Posterior cingulate gyrus (tissue), 11 donors: ENCODE results near the gene PSAPL1.

Source experiments
- DNase-seq, 10 donors: peaks; one replicate each; pipeline versions ENCODE4 v3.0.0 to v3.0.0-alpha.2; 2020 to 2021; ENCODE audit warnings: mixed read lengths in 3 of 10
- intact Hi-C: fragments of 100-400 bp; cut with DNase I; formaldehyde crosslinking; loops from one replicate; pipeline ENCODE4 v1.15.1; 2023

PSAPL1 gene

DNA sequence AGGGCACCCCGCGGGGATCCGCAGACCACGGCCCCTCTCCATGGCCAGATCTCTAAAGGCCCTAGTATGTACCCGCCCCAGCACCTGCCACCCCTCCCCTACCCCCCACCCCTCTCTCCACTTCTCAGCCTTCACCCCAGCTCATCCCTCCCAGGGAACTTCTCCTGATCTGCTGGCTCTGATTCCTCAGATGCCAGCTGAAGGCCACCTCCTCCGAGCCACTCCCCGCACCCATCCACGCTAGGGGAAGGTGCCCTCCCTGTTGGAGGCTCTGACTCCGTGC is 11.9 kb downstream of the PSAPL1 start:
- peak in 2 of 10 donors; percentile 6 to 11 for DNase-seq
- intact Hi-C loops, result no loop called here

DNA sequence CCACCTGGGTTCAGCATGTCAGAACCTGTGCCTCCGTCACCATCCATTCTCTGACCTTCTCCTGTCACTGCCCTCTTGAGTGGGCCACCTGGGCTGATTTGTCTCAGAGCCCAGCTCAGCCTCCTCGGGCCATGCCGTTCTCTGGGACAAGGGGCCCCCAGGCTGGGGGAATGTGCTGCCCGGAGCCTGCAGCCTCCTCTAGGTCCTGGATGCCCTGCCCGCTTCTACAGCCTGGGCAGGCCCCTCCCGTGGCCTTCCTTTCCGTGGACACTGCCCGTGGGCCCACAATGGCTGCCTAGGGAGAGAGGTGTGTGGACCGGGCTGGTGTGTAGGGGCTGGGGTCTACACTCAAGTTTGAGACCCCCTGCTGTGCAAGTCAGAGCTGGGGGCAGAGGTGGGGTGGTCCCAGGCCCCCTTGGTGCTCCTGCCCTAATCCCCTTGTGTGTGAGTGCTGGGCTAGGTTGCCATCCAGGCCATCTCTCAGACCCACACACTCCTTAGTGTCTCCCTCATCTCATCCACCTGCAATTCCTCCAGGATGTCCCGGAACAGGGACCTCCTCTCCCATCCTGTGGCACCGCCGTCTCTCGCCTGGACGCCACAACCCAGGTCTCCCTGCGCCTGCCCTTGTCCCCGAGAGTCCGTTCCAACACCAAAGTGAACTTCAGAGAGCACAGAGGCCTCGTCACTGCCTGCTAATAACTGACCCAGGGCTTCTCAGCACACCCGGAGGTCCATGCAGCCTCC is 12.4 kb downstream of the PSAPL1 start:
- DNase-seq, result peak in 5 of 10 donors; percentile 14 to 74 (median 35)
- intact Hi-C loops, result no loop called here

DNA sequence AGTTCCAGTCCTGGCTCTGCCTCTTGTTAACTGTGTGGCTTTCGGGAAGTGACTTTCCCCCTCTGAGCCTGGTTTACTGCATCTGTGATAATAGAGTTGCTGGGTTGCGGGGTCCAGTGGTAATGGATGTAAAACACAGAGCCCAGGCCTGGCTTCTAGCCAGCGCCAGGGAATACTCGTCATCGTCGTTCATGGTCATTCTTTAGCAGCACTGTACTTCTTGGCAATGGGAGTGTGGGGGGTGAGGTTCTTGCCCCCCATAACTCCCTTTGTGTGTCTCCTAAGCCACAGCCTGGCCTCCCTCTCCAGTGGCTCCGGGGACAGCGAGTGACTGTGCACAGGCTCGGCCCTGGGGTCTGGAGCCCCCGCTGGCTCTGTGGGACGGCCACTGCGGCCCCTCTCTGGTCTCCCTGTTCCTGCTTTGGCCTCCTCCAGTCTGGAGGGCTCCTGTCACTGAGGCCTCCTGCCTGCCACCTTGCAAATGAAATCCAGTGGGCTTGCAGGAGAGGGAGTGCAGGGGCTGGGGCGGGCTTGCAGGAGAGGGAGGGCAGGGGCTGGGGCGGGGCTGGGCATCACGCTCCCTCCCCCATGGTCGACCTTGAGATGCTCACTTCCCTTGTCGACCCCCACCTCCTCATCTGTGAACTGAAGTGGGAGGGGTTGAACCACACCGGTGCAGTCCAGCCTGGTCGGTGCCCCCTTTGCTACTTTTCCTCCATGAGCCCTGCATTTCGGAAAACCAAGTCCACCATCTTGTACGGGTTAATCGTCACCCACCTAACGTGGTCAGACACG is 13.2 kb downstream of the PSAPL1 start:
- peak in 3 of 10 donors; percentile 15 to 75 (median 64) for DNase-seq
- intact Hi-C loops, result no loop called here

DNA sequence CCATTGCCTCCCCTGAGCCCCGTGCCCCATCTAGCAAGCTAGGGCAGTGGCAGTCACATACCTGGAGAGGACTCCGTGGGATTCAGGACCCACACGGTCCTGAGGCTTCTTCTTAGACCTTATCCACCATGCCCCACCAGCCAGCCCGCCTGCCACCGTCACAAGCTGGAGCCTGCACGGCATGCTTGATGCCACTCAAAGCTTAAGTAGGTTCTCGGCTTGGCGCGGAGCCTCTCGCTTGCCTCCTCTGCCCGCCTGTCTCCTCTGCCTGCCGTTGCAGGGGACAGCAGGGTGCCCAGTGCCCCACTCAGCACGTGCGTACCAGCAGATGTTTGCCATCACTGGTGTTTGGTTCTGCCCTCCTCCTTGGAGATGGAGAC is 14.1 kb downstream of the PSAPL1 start:
- intact Hi-C loops, result no loop called here
- DNase-seq, result peak in 6 of 10 donors; percentile 15 to 84 (median 50)

DNA sequence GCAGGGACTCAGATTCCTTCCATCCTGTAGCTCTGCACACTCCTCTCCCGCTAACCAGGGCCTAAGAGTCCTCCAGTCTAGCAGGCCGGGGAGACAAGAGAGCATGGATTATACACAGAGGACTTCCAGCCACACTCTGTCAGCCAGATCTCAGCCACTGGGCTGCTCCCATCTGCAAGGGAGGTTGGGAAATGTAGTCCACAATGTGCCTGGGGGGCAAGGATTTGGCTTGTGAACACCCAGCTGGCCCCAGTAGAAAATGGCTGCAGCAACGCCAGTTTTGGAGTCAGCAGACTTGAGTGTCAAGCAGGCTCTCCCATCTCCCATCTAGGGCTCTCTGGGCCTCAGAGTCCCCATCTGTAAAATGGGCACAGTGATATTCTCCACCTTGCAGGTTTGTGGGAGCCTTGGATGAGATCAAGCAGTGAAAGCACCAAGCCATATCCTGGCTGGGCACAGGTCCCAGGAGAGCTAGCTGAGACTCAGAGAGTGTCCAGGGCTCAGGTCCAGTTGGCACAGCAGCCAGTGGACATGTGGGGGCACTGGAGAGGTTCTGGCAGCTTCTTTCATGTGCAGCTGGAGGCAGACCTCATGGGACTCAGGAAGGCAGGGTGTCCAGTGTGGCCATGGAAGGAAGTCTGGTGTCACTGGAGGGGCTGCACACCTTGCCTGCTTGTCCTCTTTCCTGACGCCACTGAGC is 14.6 kb downstream of the PSAPL1 start:
- DNase-seq, result peak in 5 of 10 donors; percentile 5 to 77 (median 50)
- intact Hi-C loops, result no loop called here

DNA sequence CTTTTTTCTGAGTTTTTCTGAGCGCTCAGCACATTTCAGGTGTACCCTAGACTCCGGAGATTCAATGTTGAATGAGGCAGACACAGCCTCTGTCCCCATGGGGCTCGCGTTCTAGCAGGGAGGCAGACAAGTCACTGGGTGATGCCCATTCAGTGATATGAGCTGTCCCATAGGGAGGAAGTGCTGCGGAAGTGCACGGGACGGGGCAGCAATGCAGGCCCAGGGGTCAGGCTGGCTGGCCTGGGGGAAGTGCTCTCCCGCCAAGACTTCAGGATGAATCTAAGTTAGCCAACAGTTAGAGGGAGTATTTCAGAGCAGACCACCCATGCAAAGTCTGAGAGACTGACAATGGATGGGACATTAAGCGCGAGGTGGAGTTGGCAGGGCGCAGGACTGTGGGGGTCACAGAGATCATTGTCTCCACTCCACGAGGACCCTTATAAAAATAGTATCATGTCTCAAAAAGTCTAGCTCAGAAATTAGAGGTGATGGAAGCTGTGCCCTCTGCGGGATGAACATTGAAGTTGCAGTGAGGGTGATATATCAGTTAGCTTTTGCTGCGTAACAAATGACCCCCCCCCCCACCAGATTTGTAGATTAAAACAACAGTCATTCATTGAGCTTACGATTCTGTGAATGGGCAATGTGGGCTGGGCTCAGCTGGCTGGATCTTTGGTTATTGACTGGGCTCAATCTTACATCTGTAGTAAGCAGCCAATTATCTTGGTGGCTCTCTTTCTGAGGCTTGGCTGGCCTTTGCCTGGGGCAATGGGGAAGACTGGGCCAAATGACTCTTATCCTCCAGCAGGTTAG is 16.4 kb downstream of the PSAPL1 start:
- peak in 4 of 10 donors; percentile 15 to 54 (median 34) for DNase-seq
- intact Hi-C loops, result no loop called here

DNA sequence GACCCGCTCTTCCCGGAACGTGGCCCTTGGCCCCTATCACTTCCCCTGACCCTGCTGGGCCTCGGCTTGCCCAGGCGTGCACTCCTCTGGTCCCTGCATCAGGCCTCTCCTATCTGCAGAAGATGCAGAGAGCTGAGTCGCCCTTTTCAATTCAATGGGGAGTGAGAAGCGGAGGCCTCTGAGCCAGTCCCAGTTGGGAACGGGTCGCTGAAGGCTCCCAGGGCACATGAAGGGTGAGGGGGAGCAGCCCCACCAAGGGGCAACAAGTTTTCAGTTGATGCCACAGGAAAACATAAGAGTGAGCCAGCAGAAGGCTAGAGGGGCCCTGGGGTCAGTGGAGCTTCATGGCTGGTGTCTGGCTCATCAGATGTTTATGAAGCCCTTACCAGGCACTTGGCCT is 17.1 kb downstream of the PSAPL1 start:
- peak in 5 of 10 donors; percentile 2 to 45 (median 24) for DNase-seq
- intact Hi-C loops, result no loop called here

DNA sequence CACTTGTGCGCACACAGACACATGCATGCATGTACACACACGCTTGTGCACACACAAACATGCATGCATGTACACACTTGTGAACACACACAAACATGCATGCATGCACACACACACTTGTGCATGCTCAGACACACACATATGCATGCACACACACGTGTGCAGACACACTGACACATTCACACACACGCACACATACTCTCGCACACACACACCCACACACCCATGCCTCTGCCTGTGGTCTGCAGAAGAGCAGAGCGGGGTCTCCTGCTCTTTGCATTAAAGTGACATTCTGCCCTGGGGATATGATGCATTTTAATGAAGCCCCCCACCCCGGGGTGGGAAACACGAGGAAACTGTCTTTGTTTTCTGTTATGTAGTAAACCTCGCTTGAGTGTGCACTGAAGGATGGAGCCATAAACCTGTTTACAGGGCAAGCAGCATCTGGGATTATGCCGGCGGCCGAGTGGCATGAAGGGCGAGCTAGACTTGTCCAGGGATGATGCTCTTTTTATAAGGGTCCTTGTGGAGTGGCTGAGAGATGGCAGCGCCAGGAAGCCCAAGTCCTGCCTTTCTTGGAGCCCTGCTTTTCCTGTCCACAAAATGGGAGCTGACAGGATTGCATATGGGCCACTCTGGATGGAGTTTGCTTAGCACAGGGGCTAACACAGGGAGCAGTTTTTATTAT is 17.8 kb downstream of the PSAPL1 start:
- peak in 7 of 10 donors; percentile 0 to 61 (median 6) for DNase-seq
- intact Hi-C loops, result no loop called here

DNA sequence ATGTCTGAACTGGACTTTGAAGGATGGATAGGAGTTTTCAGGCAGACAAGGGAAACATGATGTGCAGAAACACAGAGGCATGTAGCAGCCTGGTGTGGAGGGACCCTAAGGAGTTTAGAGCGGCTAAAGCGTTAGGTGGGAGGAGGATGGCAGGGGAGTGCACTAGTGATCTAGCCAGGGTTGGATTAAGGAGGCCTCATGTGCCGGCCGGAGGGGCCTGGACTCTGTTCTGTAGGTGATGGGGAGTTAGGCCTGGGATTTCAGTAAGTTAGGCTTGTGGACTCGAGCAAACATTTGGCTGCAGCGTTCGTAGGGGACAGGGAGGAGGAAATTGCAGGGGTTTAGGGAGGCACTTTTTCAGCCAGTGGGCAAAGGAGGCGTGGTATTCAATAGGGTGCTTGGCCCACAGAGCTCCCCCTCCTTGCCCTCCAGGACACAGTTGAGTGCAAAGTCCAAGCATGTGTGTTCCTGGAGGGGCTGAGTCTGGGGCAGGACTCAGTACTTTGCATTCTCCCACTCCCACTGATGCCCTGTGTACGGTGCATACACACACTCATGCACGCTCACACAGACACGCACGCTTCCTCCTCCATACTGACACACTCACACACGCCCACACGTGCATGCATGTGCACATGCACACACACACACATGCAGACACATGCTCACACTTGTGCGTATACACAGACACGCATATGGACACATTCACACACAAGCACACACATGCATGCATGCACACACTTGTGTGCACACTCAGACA is 18.6 kb downstream of the PSAPL1 start:
- DNase-seq, result peak in 6 of 10 donors; percentile 0 to 50 (median 14)
- intact Hi-C loops, result loop anchor here (1.0 kb wide), 1 partner anchor 159 kb away; no protein-coding TSS in a partner anchor

DNA sequence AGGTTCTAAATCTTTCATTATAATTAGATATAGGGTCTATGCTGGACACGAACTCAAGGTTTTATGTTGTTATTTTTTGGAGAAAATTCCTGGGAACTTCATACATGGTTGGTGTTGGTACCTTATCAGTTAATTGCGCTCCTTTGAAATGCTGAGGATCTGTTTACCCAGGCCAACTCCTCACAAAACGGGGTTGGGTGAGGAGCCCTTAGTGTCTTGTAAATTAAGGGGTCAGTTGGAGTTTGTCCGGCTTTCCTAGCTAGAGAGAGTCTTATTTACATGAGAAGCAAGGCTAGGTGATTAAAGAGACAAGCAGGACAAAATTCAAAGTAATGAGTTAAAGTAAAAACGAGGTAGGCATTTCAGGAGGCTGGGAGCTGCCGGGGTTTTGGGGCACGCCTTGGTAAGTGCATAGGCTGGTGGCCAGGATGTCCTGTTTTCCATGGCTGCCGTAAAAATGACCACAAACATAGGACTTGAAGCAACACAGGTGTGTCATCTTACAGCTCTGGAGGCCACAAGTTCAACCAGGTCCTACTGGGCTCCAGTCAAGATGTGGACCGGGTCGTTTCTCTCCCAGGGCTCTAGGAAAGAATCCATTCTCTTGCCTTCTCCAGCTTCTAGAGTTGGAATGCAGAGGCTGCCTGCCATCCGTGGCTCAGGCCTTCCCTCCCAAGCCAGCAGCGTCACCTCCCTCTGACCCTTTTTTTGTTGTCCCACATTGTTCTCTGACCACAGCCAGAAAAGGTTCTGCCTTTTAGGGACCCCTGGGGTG is 19.8 kb downstream of the PSAPL1 start:
- intact Hi-C loops, result loop anchor here (1.0 kb wide), 1 partner anchor 158 kb away; no protein-coding TSS in a partner anchor
- DNase-seq, result peak in 5 of 10 donors; percentile 0 to 50 (median 20)

DNA sequence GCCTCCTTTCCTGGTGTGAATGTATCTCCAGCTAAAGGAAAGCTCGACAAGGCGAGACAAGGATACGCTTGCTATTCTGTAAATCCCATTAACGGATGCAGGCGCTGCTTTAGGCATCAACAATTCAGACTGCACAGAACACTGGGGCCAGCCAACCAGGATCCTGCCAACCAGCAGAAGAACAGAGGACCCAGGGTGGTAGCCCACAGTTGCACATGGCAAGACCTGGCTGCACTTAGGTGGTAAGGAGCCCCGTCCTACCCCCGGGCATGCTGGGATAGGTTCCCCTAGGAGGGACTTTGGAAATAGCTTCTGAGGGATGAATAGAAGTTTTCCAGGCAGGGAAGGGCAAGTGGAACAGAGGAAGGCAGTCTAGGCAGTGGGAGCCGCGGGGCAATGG is 20.7 kb downstream of the PSAPL1 start:
- peak in 3 of 10 donors; percentile 2 to 62 (median 21) for DNase-seq
- intact Hi-C loops, result no loop called here

DNA sequence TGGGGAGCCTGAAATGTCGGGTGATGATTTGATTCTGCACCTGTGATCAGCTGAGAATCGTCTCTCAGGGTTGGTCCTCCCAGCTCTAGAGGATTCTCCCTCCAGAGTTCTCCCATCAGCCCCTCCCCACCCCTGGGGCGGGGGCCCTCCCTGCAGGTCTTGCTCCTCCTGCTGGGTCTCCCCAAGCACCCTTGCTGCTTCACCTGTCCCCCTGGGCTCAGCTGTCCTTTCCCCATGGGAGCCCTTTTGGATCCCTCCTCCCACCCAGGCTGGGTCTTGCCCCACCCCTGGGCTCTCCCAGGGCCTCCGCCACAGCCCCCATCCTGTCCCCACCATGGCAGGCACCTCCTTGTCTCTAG is 22.2 kb downstream of the PSAPL1 start:
- intact Hi-C loops, result no loop called here

DNA sequence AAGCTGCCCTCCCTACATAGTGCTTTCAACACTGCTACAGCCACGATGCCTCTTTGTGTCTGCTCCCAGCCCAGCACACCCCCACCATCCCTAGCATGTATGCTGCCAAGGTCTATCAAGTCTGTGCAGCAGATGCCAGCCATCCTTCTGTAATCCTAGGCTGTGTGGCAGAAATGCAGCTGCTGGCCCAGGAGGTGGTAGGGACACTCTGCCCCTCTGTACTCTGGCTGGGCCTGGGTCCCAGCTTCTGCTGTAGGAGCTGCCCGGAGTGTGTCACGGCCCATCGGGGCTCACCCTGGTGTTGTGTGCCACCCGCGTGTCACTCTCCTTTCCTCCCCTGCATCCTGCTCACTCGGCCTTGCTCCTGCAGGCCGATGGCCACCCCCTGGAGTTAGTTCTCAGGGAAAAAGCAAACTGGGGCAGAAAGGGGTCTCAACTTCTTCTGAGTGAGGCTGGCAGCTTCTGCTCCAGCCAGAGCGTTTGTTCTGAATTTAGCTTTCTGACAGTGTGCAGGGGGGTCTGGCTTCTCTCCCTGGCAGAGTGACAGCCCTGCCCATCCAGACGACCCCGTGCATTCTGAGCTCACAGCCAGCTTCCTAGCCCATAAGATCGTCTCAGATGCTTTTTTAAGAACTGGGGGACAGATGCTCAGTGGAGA is 22.7 kb downstream of the PSAPL1 start:
- intact Hi-C loops, result no loop called here
- DNase-seq, result peak in 8 of 10 donors; percentile 1 to 84 (median 19)

More for the DNA sequence above, 22.2 kb downstream of the PSAPL1 start:
- peak in 5 of 10 donors; percentile 4 to 49 (median 27) for DNase-seq

DNA sequence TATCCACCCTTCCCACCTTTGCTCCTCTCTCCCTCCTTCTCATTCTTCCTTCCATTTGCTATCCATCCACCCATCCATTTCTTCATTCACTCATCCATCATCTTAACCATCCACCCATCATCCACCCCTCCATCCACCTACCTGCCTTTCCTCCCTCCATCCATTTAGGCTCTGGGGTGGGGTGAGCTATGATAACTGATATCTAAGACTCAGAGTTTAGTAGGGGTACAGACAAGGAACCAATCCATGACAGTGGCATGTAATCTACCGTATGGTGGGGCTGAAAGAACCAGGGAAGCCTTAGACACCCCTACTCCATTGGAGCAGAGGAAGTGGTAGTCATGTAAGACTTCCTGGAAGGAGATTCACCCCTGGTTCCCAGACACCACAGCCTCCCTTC is 23.2 kb downstream of the PSAPL1 start:
- DNase-seq, result no peak
- intact Hi-C loops, result no loop called here

DNA sequence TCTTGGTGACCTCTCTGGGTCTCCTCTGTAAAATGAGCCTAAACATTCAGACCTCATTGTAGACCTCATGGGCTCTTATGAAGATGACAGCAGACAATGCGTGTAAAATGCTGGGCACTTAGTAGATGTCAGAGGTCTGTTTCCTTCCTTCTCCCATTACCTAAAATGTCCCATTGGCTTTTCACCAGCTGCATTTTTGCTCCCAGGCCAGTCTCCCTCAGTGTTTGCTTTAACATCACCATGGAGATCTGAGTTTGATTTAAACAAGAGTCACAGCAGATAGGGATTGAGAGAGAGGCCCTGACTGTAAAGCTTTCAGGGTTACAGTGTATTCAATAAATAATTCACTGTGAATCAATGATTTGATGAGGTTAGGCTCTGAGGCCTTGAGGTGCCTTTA is 24.3 kb downstream of the PSAPL1 start:
- no peak for DNase-seq
- intact Hi-C loops, result no loop called here

DNA sequence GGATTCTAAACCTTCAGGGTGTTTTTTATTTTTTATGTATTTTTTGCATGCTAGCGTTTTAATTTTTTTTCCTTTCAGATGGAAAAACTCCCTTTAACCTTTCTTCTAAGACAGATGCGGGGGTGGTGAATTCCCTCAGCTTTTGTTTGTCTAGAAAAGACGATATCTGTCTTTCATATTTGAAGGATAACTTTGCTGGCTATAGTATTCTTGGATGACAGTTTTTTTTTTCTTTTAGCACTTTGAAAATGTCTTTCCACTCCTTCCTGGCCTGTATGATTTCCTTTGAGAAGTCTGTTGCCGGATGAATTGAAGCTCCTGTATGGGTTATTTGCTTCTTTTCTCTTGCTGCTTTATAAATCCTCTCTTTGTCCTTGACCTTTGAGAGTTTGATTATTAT is 26.6 kb downstream of the PSAPL1 start:
- intact Hi-C loops, result no loop called here

DNA sequence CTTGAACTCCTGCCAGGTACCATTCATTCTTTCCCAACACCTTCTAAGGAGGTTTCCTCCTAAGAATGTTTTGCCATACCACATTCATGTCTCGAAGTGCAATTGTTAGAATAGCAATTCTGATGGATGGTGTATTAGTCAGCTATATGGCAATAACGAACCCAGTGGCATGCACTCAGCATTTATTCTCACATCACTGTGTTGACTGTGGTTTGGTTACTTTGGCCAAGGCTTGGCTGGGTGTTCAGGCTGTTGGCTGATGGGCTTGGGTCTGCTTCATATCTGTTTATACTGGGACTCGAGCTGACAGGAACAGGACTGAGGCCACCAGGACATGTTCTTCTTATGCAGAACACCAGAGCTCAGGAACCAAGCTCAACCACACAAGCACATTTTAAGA is 31.7 kb downstream of the PSAPL1 start:
- peak in 1 of 10 donors; percentile 4 for DNase-seq
- intact Hi-C loops, result no loop called here

More for the DNA sequence above, 26.6 kb downstream of the PSAPL1 start:
- no peak for DNase-seq

DNA sequence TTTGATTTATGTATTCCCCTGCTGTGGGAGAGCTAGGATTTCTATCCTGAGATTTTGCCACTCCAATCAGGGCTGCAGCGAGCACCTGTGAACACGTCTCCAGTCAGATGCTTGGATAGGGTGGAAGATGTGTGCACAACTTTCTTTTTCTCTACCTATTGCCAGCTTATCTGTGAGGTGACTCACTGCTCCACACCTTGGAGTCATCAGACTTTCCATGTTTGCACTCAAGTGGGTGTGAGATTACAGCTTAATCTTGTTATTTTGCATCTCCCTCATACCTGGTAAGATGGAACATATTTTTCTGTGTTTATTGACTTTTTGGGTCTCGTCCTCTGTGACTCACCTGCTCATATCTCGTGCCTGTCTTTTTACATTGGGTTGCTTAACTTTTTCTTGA is 32.2 kb downstream of the PSAPL1 start:
- no peak for DNase-seq
- intact Hi-C loops, result no loop called here
